GM06990 (cell line): ENCODE data around the gene RIOK2.

Source experiments
- DNase-seq: peaks from one replicate; pipeline ENCODE4 v3.0.0-alpha.2; 2011; ENCODE audit not compliant: insufficient read length; ENCODE audit errors: extremely low read depth
- H3K27me3 ChIP-seq: replicated peaks from 2 replicates; pipeline ENCODE4 v1.6.0; 2011; ENCODE audit warnings: low read length; ENCODE audit not compliant: control insufficient read depth, insufficient read depth
- H3K36me3 ChIP-seq: 2 replicates; pipeline ENCODE4 v1.5.1; 2011; ENCODE audit warnings: low read length; ENCODE audit not compliant: control insufficient read depth, insufficient read depth
- H3K4me3 ChIP-seq: replicated peaks from 2 replicates; pipeline ENCODE4 v1.5.1; 2011; ENCODE audit warnings: low read depth, mild to moderate bottlenecking, control low read depth, low read length
- CTCF ChIP-seq: IDR thresholded peaks from 2 replicates; pipeline ENCODE4 v1.5.1; 2011; ENCODE audit warnings: low read length, control low read depth, mild to moderate bottlenecking, inconsistent platforms; ENCODE audit not compliant: insufficient read depth, poor library complexity, severe bottlenecking

Gene RIOK2

GRCh38 chr5:97224112-97224750 lies 41.2 kb upstream of the RIOK2 start:
- H3K4me3 ChIP-seq = no peak overlapping the region
- no peaks in the 10 kb centered on the region for H3K36me3 ChIP-seq
- no peak for DNase-seq
- H3K27me3 ChIP-seq = no peaks in the 10 kb centered on the region
- TF ChIP-seq CTCF = no peak

- H3K36me3 ChIP-seq = no peaks in the 10 kb centered on the region
- no peak for DNase-seq
- no peak overlapping the region for H3K4me3 ChIP-seq
- TF ChIP-seq CTCF = no peak
- H3K27me3 ChIP-seq = no peaks in the 10 kb centered on the region
Measured at GRCh38 chr5:97223596-97223995, 40.5 kb upstream of the RIOK2 start.

- peaks cover 1% of the 10 kb centered on the region for H3K27me3 ChIP-seq
- no peak for DNase-seq
- no peak overlapping the region for H3K4me3 ChIP-seq
- no peaks in the 10 kb centered on the region for H3K36me3 ChIP-seq
- TF ChIP-seq CTCF = no peak
Measured at GRCh38 chr5:97209343-97209742, 26.3 kb upstream of the RIOK2 start.

GRCh38 chr5:97208714-97209113 lies 25.7 kb upstream of the RIOK2 start:
- TF ChIP-seq CTCF = no peak
- DNase-seq = no peak
- peaks cover 1% of the 10 kb centered on the region for H3K27me3 ChIP-seq
- no peaks in the 10 kb centered on the region for H3K36me3 ChIP-seq
- no peak overlapping the region for H3K4me3 ChIP-seq

- no peak for DNase-seq
- no peak for TF ChIP-seq CTCF
- Histone ChIP-seq H3K27me3 (peaks cover 1% of the 10 kb centered on the region), H3K36me3 (no peaks in the 10 kb centered on the region), H3K4me3 (no peak overlapping the region)
Measured at GRCh38 chr5:97208184-97208713, 25.2 kb upstream of the RIOK2 start.

- Histone ChIP-seq H3K27me3 (no peaks in the 10 kb centered on the region), H3K4me3 (no peak overlapping the region), H3K36me3 (no peaks in the 10 kb centered on the region)
- no peak for TF ChIP-seq CTCF
- DNase-seq = no peak
Measured at GRCh38 chr5:97194366-97194765, 11.3 kb upstream of the RIOK2 start.
